NOMO-1 treated with DMSO at 0.1 percent for 48 hours (cell line): Measurements from ENCODE around the gene SOD3.

Experiments used
- DNase-seq: peaks from one replicate; lab custom pipeline; 2025; ENCODE audit not compliant: unreplicated experiment; lab: John Stamatoyannopoulos, UW

SOD3 gene

GRCh38 chr4:24840826-24841543 is 45.6 kb downstream of the SOD3 start:
- no peak for DNase-seq

GRCh38 chr4:24842356-24842755 is 47.0 kb downstream of the SOD3 start:
- no peak for DNase-seq

GRCh38 chr4:24843096-24843495 is 47.7 kb downstream of the SOD3 start:
- DNase-seq, result no peak

GRCh38 chr4:24845132-24845531 is 49.8 kb downstream of the SOD3 start:
- no peak for DNase-seq

GRCh38 chr4:24845902-24846301 is 50.5 kb downstream of the SOD3 start:
- DNase-seq, result no peak

GRCh38 chr4:24846716-24847115 is 51.3 kb downstream of the SOD3 start:
- DNase-seq, result no peak

GRCh38 chr4:24849351-24849750 is 54.0 kb downstream of the SOD3 start:
- no peak for DNase-seq

GRCh38 chr4:24849756-24850155 is 54.4 kb downstream of the SOD3 start:
- DNase-seq, result no peak
